Duodenal mucosa (tissue), 2 donors: ENCODE measurements around the gene RNPEP.

Experiments used
- H3K27ac ChIP-seq: one replicate; pipeline ENCODE4 v1.7.0; 2013; ENCODE audit warnings: low read depth, low read length
- H3K27me3 ChIP-seq, 2 donors: one replicate each; pipeline ENCODE4 v1.7.0; 2013; ENCODE audit warnings: low read length in 2 of 2, control low read depth in 1 of 2; ENCODE audit not compliant: insufficient read depth in 2 of 2, control insufficient read depth in 1 of 2
- H3K36me3 ChIP-seq, 2 donors: one replicate each; pipeline ENCODE4 v1.7.0; 2013; ENCODE audit warnings: low read length in 2 of 2, control low read depth in 1 of 2; ENCODE audit not compliant: insufficient read depth in 2 of 2, control insufficient read depth in 1 of 2
- H3K4me1 ChIP-seq, 2 donors: one replicate each; pipeline ENCODE4 v1.7.0; 2013; ENCODE audit warnings: low read length in 2 of 2, control low read depth in 1 of 2; ENCODE audit not compliant: insufficient read depth in 2 of 2, control insufficient read depth in 1 of 2
- H3K4me3 ChIP-seq, 2 donors: one replicate each; pipeline ENCODE4 v1.7.0; 2013; ENCODE audit warnings: low read length in 2 of 2, low read depth in 1 of 2
- H3K9ac ChIP-seq, 2 donors: one replicate each; pipeline ENCODE4 v1.7.0; 2013; ENCODE audit warnings: low read length in 2 of 2, low read depth in 1 of 2
- H3K9me3 ChIP-seq, 2 donors: one replicate each; pipeline ENCODE4 v1.7.0; 2013; ENCODE audit warnings: low read length in 2 of 2, control low read depth in 1 of 2; ENCODE audit not compliant: control insufficient read depth in 1 of 2

RNPEP gene

DNA sequence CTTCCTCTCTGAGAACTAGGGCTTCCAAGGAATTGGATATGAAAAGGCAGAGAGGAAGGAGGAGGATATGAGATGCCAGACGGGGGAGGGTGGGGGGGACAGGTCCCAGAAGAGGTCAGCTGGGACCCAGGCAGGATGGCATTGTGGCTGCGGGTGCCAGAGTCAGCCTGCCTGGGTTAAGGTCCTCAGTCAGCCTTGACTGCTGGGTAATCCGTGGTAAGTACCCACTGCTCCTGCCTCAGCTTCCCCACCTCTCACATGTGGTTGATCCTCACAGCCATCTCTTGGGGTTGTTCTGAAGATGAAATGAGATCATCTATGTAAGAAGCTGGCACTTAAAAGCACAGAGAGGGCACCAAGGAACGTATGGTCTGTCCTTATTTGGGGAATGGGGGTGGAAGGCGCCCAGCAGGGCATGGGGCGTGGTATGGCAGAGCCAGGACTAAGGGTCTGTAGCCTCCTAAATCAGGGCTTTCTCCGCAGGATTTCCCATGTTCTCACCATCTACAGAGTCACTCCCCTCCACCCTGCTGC lies 51.8 kb downstream of the RNPEP start:
- H3K27ac ChIP-seq, result peak overlapping the region; percentile 89
- peak overlapping the region; percentile 9 to 24 for H3K4me3 ChIP-seq
- H3K27me3 ChIP-seq, result no peaks in the 10 kb centered on the region
- H3K4me1 ChIP-seq, result peaks cover 5 to 27% of the 10 kb centered on the region in 2 donors
- peak overlapping the region; percentile 77 to 93 for H3K9ac ChIP-seq
- no peaks in the 10 kb centered on the region for H3K9me3 ChIP-seq
- no peaks in the 10 kb centered on the region for H3K36me3 ChIP-seq

GRCh38 chr1:202034683-202035462 lies 52.4 kb downstream of the RNPEP start:
- H3K9ac ChIP-seq, result peak overlapping the region; percentile 77 to 93
- H3K27ac ChIP-seq, result peak overlapping the region; percentile 89
- no peaks in the 10 kb centered on the region for H3K9me3 ChIP-seq
- H3K27me3 ChIP-seq, result no peaks in the 10 kb centered on the region
- H3K4me1 ChIP-seq, result peaks cover 5 to 20% of the 10 kb centered on the region in 2 donors
- H3K36me3 ChIP-seq, result no peaks in the 10 kb centered on the region
- peak overlapping the region; percentile 9 to 24 for H3K4me3 ChIP-seq

DNA sequence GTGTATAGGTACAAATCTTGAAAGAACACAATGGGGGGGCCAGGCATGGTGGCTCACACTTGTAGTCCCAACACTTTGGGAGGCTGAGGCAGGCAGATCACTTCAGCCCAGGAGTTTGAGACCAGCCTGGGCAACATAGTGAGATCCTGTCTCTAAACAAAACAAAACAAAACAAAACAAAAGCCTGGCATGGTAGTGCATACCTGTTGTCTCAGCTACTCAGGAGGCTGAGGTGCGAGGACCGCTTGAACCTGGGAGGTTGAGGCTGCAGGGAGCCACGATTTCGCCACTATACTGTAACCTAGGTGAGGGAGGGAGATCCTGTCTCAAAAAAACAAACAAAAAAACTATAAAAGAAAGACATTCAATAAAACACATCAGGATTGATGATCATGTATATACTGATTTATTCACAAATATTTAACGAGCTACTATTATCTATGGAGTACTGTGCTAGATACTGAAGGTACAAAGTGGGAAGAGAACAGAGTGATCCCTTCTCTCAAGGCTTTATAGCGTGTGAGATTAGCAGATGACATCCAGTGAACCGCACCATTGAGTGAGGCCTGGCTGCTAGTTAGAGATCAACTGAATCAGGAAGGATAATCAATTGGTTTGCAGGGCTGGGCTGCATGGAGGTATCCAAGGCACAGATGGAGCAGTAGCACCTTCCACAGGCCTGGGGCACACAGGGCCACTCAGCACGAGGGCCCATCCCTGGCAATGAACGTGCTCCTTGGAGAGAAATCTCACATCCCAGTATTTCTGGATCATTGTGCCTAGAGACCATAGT lies 54.3 kb downstream of the RNPEP start:
- Histone ChIP-seq H3K4me3 (no peak overlapping the region), H3K27me3 (no peaks in the 10 kb centered on the region), H3K4me1 (peaks cover 8 to 13% of the 10 kb centered on the region in 2 donors), H3K9ac (no peak overlapping the region), H3K9me3 (no peaks in the 10 kb centered on the region), H3K27ac (no peak overlapping the region), H3K36me3 (no peaks in the 10 kb centered on the region)

DNA sequence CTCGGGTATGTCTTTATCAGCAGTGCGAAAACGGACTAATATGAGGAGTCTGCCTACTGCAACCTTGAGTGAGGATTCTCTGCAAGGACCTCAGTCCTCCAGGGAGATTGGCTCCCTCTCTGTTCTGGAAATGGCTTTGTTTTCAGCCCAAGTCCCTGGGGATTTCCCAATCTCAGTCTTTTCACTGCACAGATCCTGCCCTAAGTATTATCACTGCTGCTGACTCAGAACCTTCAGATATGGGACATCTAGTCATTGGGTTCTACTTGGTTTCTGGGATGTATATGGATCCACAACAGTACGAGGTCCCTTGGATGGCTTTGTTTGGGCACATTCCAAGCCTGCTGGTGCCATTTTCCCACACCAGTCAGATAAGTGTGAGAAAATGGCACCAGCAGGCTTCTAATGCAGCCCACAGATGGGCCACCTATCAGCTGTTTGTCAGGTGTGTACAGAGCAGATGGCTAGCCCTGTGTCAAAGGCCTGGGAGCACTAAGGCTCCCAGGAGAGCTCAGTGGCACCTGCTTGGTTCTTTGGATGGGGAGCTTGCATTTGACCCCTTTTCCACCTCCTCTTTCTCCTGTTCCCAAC lies 55.4 kb downstream of the RNPEP start:
- Histone ChIP-seq H3K9ac (no peak overlapping the region), H3K36me3 (no peaks in the 10 kb centered on the region), H3K4me1 (peaks cover 12 to 22% of the 10 kb centered on the region in 2 donors), H3K9me3 (no peaks in the 10 kb centered on the region), H3K27ac (no peak overlapping the region), H3K27me3 (no peaks in the 10 kb centered on the region), H3K4me3 (no peak overlapping the region)

- Histone ChIP-seq H3K9me3 (no peaks in the 10 kb centered on the region), H3K27me3 (no peaks in the 10 kb centered on the region), H3K9ac (no peak overlapping the region), H3K4me3 (no peak overlapping the region), H3K4me1 (peaks cover 12 to 22% of the 10 kb centered on the region in 2 donors), H3K27ac (no peak overlapping the region), H3K36me3 (no peaks in the 10 kb centered on the region)
These were observed 56.4 kb downstream of the RNPEP start for GRCh38 chr1:202038688-202039346.

GRCh38 chr1:202045705-202046104 lies 63.3 kb downstream of the RNPEP start:
- no peaks in the 10 kb centered on the region for H3K27me3 ChIP-seq
- peak overlapping the region; percentile 88 for H3K27ac ChIP-seq
- H3K9ac ChIP-seq, result peak overlapping the region; percentile 64 to 78
- H3K9me3 ChIP-seq, result no peaks in the 10 kb centered on the region
- H3K4me1 ChIP-seq, result peaks cover 44 to 51% of the 10 kb centered on the region in 2 donors
- H3K36me3 ChIP-seq, result no peaks in the 10 kb centered on the region
- H3K4me3 ChIP-seq, result no peak overlapping the region

GRCh38 chr1:202046227-202046626 lies 63.8 kb downstream of the RNPEP start:
- peaks cover 44 to 51% of the 10 kb centered on the region in 2 donors for H3K4me1 ChIP-seq
- no peaks in the 10 kb centered on the region for H3K36me3 ChIP-seq
- H3K27ac ChIP-seq, result peak overlapping the region; percentile 88
- no peaks in the 10 kb centered on the region for H3K27me3 ChIP-seq
- peak overlapping the region; percentile 78 to 82 for H3K9ac ChIP-seq
- no peak overlapping the region for H3K4me3 ChIP-seq
- no peaks in the 10 kb centered on the region for H3K9me3 ChIP-seq

DNA sequence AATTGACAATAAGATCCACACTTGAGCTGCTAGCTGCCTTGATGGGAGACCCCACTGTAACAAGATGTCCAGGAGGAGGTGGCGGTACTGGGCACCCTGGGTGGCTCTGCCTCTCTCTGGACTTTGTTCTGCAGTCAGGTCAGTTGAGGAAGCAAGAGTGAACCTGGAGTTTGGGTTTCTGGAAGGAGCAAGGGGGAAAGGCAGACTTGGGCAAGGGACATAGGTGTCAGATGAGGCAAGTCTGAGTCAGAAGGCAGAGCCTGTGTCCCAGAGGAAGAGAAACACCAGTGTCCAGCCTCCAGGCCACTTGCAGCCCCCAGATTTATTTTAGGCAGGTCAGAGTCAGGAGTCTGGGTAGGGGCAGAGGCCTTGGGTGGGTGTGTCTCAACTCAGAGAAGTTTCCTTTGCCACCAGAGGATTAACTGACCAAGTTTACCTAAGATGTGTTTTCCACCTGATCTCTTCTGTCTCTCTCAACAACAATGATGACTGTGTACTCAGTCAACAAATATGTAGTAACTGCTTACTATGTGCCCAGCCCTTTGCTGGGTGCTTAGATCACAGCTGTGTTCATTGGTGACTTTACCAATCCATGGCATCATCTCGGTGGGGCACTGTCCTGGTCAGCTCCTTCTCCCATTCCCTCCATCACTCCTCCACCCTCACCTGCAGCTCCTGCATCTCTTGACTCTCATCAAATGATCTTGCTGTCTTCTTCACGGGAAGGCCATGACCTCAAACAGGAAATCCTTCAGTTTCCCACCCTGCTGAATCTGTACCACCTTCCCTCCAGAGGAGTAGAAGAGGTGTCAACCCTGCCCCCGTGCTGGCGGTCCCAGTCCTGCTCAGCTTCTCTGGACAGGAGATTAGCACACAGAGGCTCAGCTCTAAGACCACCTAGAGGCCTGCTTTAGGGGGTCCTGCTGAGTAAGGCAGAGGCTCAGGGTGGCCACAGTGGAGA lies 64.6 kb downstream of the RNPEP start:
- Histone ChIP-seq H3K27ac (peak overlapping the region; percentile 88), H3K9ac (peak overlapping the region; percentile 78 to 82), H3K36me3 (no peaks in the 10 kb centered on the region), H3K9me3 (no peaks in the 10 kb centered on the region), H3K4me3 (no peak overlapping the region), H3K4me1 (peaks cover 38 to 49% of the 10 kb centered on the region in 2 donors), H3K27me3 (no peaks in the 10 kb centered on the region)

DNA sequence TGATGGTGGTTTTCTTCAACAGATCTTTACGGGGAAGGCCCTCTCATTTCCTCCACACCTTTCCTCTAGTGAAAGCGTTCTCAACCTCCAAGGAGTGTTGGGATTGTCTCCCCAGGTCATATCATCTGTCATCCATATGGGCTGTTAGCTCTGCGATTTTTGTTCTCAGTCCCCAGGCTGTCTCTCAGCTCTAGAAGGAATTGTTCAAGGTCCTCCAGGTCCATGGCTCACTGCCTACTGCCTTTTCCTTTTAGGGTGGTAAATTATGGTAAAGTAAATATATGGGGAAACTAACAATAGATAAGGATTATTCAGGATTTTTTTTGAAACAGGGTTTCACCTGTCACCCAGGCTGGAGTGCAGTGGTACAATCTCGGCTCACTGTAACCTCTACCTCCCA lies 65.5 kb downstream of the RNPEP start:
- Histone ChIP-seq H3K36me3 (no peaks in the 10 kb centered on the region), H3K9ac (peak overlapping the region; percentile 78 to 82), H3K9me3 (no peaks in the 10 kb centered on the region), H3K4me1 (peaks cover 37 to 42% of the 10 kb centered on the region in 2 donors), H3K4me3 (no peak overlapping the region), H3K27ac (peak overlapping the region; percentile 88), H3K27me3 (no peaks in the 10 kb centered on the region)
